ENCODE measurements around the gene KNL1. TPM values are rescaled to one million over a fixed set of nuclear protein-coding genes. Genes with fewer than 3 reads are reported as not detected.

KNL1 gene
- total and polyA plus RNA-seq, 10 of the 15 experiments (the other 5 are each of a cell fraction or from before 2014, with no cell fraction given) = 10.9 to 55.5 (median 28.4) TPM

DNA sequence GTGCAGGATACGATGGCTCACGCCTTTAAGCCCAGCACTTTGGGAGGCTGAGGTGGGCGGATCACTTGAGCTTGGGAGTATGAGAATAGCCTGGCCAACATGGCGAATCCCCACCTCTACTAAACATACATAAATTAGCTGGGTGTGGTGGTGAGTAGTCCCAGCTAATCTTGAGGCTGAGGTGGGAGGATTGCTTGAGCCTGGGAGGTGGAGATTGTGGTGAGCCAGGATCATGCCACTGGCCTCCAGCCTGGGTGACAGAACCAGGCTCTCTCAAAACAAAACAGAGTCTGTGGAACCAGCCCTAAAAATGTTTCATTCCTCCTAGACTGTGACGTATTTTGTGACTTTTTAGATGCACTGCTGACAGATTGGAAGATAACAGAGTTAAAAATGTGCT lies 66.6 kb downstream of the KNL1 start:
- ChIA-PET CTCF (interaction anchor here (0.5 kb wide), 1 partner anchor 141 kb away, joined by 3 read pairs; no protein-coding TSS in a partner anchor), SMC1A (ENCODE audit: uncharacterized antibody, unreplicated experiment) (interaction anchor here (1.5 kb wide), 1 partner anchor 9 kb away, joined by 6 read pairs; no protein-coding TSS in a partner anchor), POLR2A (interaction anchor here (0.7 kb wide), 1 partner anchor 1742 kb away, joined by 3 read pairs; no protein-coding TSS in a partner anchor), RAD21 (ENCODE audit: unreplicated experiment) (no interaction called here)
- no peaks in the 10 kb centered on the region for H3K27me3 ChIP-seq (replicated peaks in 1 of 2; ENCODE audit: control insufficient read depth in 2 of 2, insufficient read depth in 2 of 2, low read length in 1 of 2)
- no peak overlapping the region for H3K9ac ChIP-seq (ENCODE audit: control insufficient read depth, insufficient read depth, low read length)
- no peaks in the 10 kb centered on the region for H3K79me2 ChIP-seq (ENCODE audit: control insufficient read depth, insufficient read depth, low read length)
- H4K20me1 ChIP-seq (ENCODE audit: control insufficient read depth, insufficient read depth) = no peaks in the 10 kb centered on the region
- no peak overlapping the region for H3K4me2 ChIP-seq (ENCODE audit: control insufficient read depth, insufficient read depth)
- intact Hi-C loops (cut with micrococcal nuclease; ENCODE audit: unreplicated experiment) = no loop called here
- in situ Hi-C loops (cut with MboI) = no loop called here
- WGBS (ENCODE audit: insufficient coverage, insufficient replicate concordance, low lambda C conversion rate, missing lambda C conversion rate) = 95% methylated on average over 5 of the region's 5 CpGs
- H3K36me3 ChIP-seq (ENCODE audit: control insufficient read depth in 2 of 2, insufficient read depth in 2 of 2, low read length in 1 of 2) = peaks cover 4 to 17% of the 10 kb centered on the region in 2 experiments
- no peaks in the 10 kb centered on the region for H3K4me1 ChIP-seq (ENCODE audit: control insufficient read depth, insufficient read depth, low read length)
- H3K9me3 ChIP-seq (replicated peaks; ENCODE audit: control insufficient read depth, insufficient read depth, low read length) = no peaks in the 10 kb centered on the region
- H3K27ac ChIP-seq (ENCODE audit: control insufficient read depth, insufficient read depth) = no peak overlapping the region
- ATAC-seq = no peak
- BruUV-seq (replicated peaks) = no TSS peak
- H2AFZ ChIP-seq (ENCODE audit: control insufficient read depth, low read depth, low read length) = no peak overlapping the region
- DNase-seq (ENCODE audit: low read depth, low spot score) = no peak
- no peak for FAIRE-seq
- H3K4me3 ChIP-seq = no peak overlapping the region
- TF ChIP-seq, protein P1, sequence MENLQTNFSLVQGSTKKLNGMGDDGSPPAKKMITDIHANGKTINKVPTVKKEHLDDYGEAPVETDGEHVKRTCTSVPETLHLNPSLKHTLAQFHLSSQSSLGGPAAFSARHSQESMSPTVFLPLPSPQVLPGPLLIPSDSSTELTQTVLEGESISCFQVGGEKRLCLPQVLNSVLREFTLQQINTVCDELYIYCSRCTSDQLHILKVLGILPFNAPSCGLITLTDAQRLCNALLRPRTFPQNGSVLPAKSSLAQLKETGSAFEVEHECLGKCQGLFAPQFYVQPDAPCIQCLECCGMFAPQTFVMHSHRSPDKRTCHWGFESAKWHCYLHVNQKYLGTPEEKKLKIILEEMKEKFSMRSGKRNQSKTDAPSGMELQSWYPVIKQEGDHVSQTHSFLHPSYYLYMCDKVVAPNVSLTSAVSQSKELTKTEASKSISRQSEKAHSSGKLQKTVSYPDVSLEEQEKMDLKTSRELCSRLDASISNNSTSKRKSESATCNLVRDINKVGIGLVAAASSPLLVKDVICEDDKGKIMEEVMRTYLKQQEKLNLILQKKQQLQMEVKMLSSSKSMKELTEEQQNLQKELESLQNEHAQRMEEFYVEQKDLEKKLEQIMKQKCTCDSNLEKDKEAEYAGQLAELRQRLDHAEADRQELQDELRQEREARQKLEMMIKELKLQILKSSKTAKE (IDR thresholded peaks at IDR 0.05; ENCODE audit: low read depth, poor library complexity, severe bottlenecking) = no peak
- TF ChIP-seq STAT3 (IDR thresholded peaks at IDR 0.05; ENCODE audit: low read depth, low read length) (no peak), TBL1XR1 (IDR thresholded peaks at IDR 0.05; ENCODE audit: low read depth, low read length) (no peak), MEF2B (IDR thresholded peaks at IDR 0.05; ENCODE audit: partially characterized antibody, poor library complexity, severe bottlenecking) (no peak), GABPA (IDR thresholded peaks at IDR 0.05; ENCODE audit: low read depth) (no peak), KAT2A (conservative IDR thresholded peaks at IDR 0.05; ENCODE audit: control insufficient read depth, low read depth, low read length) (no peak), GATAD2B (conservative IDR thresholded peaks at IDR 0.05; ENCODE audit: low read depth) (no peak), TCF12 (IDR thresholded peaks at IDR 0.05; ENCODE audit: low read depth, low read length) (no peak), TCF7 (IDR thresholded peaks at IDR 0.05; ENCODE audit: borderline replicate concordance) (no peak), SUPT20H (IDR thresholded peaks at IDR 0.05; ENCODE audit: borderline replicate concordance, control insufficient read depth, low read depth, low read length) (no peak), ZNF592 (IDR thresholded peaks at IDR 0.05) (no peak), PAX5 (IDR thresholded peaks at IDR 0.05; ENCODE audit: borderline replicate concordance, low read depth, low read length) (no peak), SUZ12 (IDR thresholded peaks at IDR 0.05; ENCODE audit: unreplicated experiment) (no peak), HDGF (IDR thresholded peaks at IDR 0.05) (no peak), RUNX3 (IDR thresholded peaks at IDR 0.05; ENCODE audit: low read length) (no peak), NFYA (IDR thresholded peaks at IDR 0.05; ENCODE audit: borderline replicate concordance, low read depth, low read length) (no peak)
- TF ChIP-seq, protein P2, sequence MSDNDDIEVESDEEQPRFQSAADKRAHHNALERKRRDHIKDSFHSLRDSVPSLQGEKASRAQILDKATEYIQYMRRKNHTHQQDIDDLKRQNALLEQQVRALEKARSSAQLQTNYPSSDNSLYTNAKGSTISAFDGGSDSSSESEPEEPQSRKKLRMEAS (IDR thresholded peaks at IDR 0.05; ENCODE audit: low read depth, low read length) = no peak

Measured in GM12878 (cell line).